Measurements from ENCODE around the gene NMT1.

The NMT1 gene

GRCh38 chr17:45104497-45104896 lies 43.4 kb downstream of the NMT1 start:
- no peak for TF ChIP-seq SIN3A (IDR thresholded peaks at IDR 0.05; ENCODE audit: borderline replicate concordance, insufficient read depth, low read length)
- TF ChIP-seq REST (IDR thresholded peaks at IDR 0.05; ENCODE audit: insufficient read depth in 1 of 2, low read depth in 2 of 2, low read length in 2 of 2), result no peak
- TF ChIP-seq POLR2AphosphoS5 (IDR thresholded peaks at IDR 0.05; ENCODE audit: low read depth, low read length), result no peak
- no peak for TF ChIP-seq TAF1 (IDR thresholded peaks at IDR 0.05; ENCODE audit: borderline replicate concordance, insufficient read depth, low read length)
- TF ChIP-seq FOXP2 (optimal IDR thresholded peaks at IDR 0.05; ENCODE audit: borderline replicate concordance, extremely low read depth, extremely low read length, insufficient read depth), result no peak

DNA sequence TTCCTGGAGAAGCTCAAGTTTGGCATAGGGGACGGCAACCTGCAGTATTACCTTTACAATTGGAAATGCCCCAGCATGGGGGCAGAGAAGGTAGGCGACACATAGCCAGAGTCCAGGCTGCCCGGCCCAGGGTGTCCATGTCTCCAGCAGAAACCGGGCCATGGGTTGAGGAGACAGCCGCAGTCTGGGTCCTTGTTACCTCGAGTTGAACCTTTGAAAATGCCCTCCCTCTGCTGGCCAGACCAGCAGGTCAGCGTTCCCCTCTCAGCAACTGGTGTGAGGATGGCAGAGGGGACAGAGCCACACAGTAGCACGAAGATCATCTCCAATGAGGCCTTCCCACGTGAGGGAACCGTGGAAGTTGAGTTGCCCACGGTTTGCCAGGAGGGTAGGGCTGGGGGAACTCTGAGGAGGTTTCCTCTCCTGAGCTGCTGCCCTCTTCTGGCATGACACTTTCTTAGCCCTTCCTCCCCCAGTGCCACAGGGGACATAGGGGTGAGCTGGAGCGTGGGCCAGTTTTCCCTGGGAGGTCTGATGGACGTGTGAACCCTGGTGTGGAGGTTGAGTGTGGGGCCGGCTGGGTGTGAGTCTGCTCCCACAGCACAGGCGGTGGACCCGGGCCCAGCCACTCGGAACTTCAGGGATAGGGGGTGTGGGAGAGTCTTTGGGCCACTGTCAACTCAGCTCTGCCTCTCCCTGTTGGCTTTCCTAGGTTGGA lies 43.9 kb downstream of the NMT1 start:
- TF ChIP-seq SIN3A (IDR thresholded peaks at IDR 0.05; ENCODE audit: borderline replicate concordance, insufficient read depth, low read length) (no peak), REST (IDR thresholded peaks at IDR 0.05; ENCODE audit: insufficient read depth in 1 of 2, low read depth in 2 of 2, low read length in 2 of 2) (no peak), FOXP2 (optimal IDR thresholded peaks at IDR 0.05; ENCODE audit: borderline replicate concordance, extremely low read depth, extremely low read length, insufficient read depth) (no peak), POLR2AphosphoS5 (IDR thresholded peaks at IDR 0.05; ENCODE audit: low read depth, low read length) (no peak), TAF1 (IDR thresholded peaks at IDR 0.05; ENCODE audit: borderline replicate concordance, insufficient read depth, low read length) (no peak)

- TF ChIP-seq SIN3A (IDR thresholded peaks at IDR 0.05; ENCODE audit: borderline replicate concordance, insufficient read depth, low read length) (no peak), POLR2AphosphoS5 (IDR thresholded peaks at IDR 0.05; ENCODE audit: low read depth, low read length) (no peak), TAF1 (IDR thresholded peaks at IDR 0.05; ENCODE audit: borderline replicate concordance, insufficient read depth, low read length) (no peak), REST (IDR thresholded peaks at IDR 0.05; ENCODE audit: insufficient read depth in 1 of 2, low read depth in 2 of 2, low read length in 2 of 2) (no peak), FOXP2 (optimal IDR thresholded peaks at IDR 0.05; ENCODE audit: borderline replicate concordance, extremely low read depth, extremely low read length, insufficient read depth) (no peak)
These were observed 45.0 kb downstream of the NMT1 start for GRCh38 chr17:45106096-45106495.

GRCh38 chr17:45106582-45106981 lies 45.5 kb downstream of the NMT1 start:
- TF ChIP-seq FOXP2 (optimal IDR thresholded peaks at IDR 0.05; ENCODE audit: borderline replicate concordance, extremely low read depth, extremely low read length, insufficient read depth) (no peak), REST (IDR thresholded peaks at IDR 0.05; ENCODE audit: insufficient read depth in 1 of 2, low read depth in 2 of 2, low read length in 2 of 2) (no peak)
